ENCODE data around the gene DPEP2. TPM values are rescaled to one million over a fixed set of nuclear protein-coding genes. Genes with fewer than 3 reads are reported as not detected.

DPEP2 gene
- polyA plus RNA-seq, 6 donors from 2014 or later = 57.3 to 125 (median 75.1) TPM

- H3K4me1 Mint-ChIP-seq = peaks cover 27 to 53% (median 34%) of the 10 kb centered on the region in 3 donors
- H3K36me3 Mint-ChIP-seq = peaks cover 0 to 7% of the 10 kb centered on the region in 2 donors
- H3K4me3 Mint-ChIP-seq = peak overlapping the region in 7 of 8 donors; percentile 84 to 97 (median 92)
- no peaks in the 10 kb centered on the region for H3K27me3 Mint-ChIP-seq
- DNase-seq = no peak
- no peaks in the 10 kb centered on the region for H3K9me3 Mint-ChIP-seq
- no peak for ATAC-seq (ENCODE audit: low read depth in 2 of 2)
- H3K27ac Mint-ChIP-seq = peak overlapping the region in 2 of 6 donors; percentile 79 to 90
Observed at GRCh38 chr16:67966549-67967182, 32.6 kb downstream of the DPEP2 start.

- Mint-ChIP-seq H3K36me3 (peaks cover 0 to 7% of the 10 kb centered on the region in 2 donors), H3K9me3 (no peaks in the 10 kb centered on the region), H3K27ac (peak overlapping the region in 2 of 6 donors; percentile 62 to 92), H3K4me3 (peak overlapping the region in 2 of 8 donors; percentile 59 to 87), H3K4me1 (peaks cover 27 to 53% (median 34%) of the 10 kb centered on the region in 3 donors), H3K27me3 (no peaks in the 10 kb centered on the region)
- no peak for DNase-seq
- ATAC-seq (ENCODE audit: low read depth in 2 of 2) = no peak
Observed at GRCh38 chr16:67965668-67966548, 33.4 kb downstream of the DPEP2 start.

DNA sequence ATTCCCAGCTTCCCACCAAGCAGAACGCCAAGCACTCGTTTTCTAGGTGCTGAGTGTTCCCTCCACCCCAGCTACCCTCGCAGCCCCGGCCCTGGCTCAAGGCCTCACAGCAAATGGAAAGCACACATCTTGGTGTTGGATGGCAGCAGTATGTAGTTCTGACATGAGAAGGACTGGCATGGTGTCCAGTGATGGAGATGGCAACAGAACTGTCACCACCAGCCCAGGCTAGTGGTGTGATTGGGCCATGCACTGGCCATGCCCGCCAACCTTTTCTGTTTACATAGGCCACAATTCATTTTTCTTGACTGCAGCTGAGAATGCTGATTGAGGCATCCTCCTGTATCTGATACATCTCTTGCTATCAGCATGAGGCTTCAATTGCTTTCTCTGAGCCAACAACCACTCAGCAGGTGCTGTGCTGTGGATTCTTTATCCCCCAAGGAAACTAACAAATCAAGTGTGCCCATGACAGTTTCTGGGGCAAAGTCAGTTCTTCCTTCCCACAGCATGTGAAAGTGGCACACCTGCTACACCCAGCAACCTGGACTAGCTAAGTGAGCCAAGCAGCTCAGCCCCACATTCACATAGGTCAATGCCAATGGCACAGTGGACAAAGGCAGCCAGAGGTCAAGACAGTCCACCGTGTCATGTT is 34.7 kb downstream of the DPEP2 start:
- Mint-ChIP-seq H3K4me3 (peak overlapping the region in 2 of 8 donors; percentile 6 to 44), H3K27ac (no peak overlapping the region), H3K9me3 (no peaks in the 10 kb centered on the region), H3K27me3 (no peaks in the 10 kb centered on the region), H3K4me1 (peaks cover 24 to 49% (median 31%) of the 10 kb centered on the region in 3 donors), H3K36me3 (peaks cover 0 to 7% of the 10 kb centered on the region in 2 donors)
- DNase-seq = no peak
- ATAC-seq (ENCODE audit: low read depth in 2 of 2) = no peak

GRCh38 chr16:67963662-67964321 is 35.5 kb downstream of the DPEP2 start:
- Mint-ChIP-seq H3K27me3 (no peaks in the 10 kb centered on the region), H3K27ac (no peak overlapping the region), H3K4me3 (no peak overlapping the region), H3K4me1 (peaks cover 18 to 42% (median 27%) of the 10 kb centered on the region in 3 donors), H3K9me3 (no peaks in the 10 kb centered on the region), H3K36me3 (peaks cover 0 to 7% of the 10 kb centered on the region in 2 donors)
- ATAC-seq (ENCODE audit: low read depth in 2 of 2) (no peak), DNase-seq (no peak)

DNA sequence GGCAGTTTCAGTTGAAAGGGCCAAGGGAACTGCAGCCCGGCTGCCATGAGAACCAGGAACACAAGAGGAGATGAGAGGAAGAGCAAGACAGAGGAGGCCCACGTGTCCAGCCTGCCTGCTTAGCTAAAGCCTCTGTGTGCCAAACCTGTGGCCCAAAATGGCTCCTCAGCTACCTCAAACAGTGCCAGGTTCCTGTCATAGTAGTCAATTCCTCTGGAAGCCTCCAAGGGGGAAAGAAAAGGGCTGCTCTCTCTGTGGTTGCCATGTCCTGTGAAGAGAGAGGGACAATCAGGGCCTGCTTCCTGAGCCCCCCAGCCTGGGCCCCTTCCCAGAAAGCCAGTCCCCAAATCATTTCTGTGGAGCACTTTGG is 36.0 kb downstream of the DPEP2 start:
- DNase-seq (no peak), ATAC-seq (ENCODE audit: low read depth in 2 of 2) (no peak)
- no peaks in the 10 kb centered on the region for H3K27me3 Mint-ChIP-seq
- H3K36me3 Mint-ChIP-seq = peaks cover 0 to 7% of the 10 kb centered on the region in 2 donors
- H3K27ac Mint-ChIP-seq = peak overlapping the region in 1 of 6 donors; percentile 53
- no peaks in the 10 kb centered on the region for H3K9me3 Mint-ChIP-seq
- peaks cover 18 to 42% (median 27%) of the 10 kb centered on the region in 3 donors for H3K4me1 Mint-ChIP-seq
- H3K4me3 Mint-ChIP-seq = no peak overlapping the region

- Mint-ChIP-seq H3K27ac (peak overlapping the region in 1 of 6 donors; percentile 66), H3K36me3 (peaks cover 0 to 7% of the 10 kb centered on the region in 2 donors), H3K9me3 (no peaks in the 10 kb centered on the region), H3K4me3 (no peak overlapping the region), H3K27me3 (no peaks in the 10 kb centered on the region), H3K4me1 (peaks cover 9 to 33% (median 19%) of the 10 kb centered on the region in 3 donors)
- ATAC-seq (ENCODE audit: low read depth in 2 of 2) (no peak), DNase-seq (no peak)
Observed at GRCh38 chr16:67962135-67962534, 37.1 kb downstream of the DPEP2 start.

DNA sequence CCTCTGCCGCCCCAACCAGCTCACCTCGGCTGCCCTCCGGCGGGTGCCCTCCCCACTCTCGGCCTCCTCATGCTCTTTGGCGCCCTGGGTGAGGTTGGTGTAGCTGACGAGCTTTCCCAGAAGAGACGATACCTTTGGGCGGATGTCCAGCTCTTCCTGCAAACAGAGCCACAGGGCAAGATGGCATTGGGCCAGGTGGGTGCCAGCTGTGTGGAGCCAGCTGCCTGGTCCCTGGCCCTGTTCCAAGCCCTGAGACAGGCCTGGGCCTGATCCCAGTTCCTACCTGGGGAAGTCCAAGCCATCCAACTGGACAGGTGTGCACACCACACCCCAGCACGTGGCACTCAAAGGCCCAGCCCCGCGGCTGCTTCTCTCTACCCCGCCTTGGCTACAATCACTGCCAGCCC is 37.7 kb downstream of the DPEP2 start:
- H3K4me3 Mint-ChIP-seq = no peak overlapping the region
- no peak overlapping the region for H3K27ac Mint-ChIP-seq
- DNase-seq = no peak
- no peaks in the 10 kb centered on the region for H3K27me3 Mint-ChIP-seq
- peaks cover 7 to 31% (median 16%) of the 10 kb centered on the region in 3 donors for H3K4me1 Mint-ChIP-seq
- H3K9me3 Mint-ChIP-seq = no peaks in the 10 kb centered on the region
- no peak for ATAC-seq (ENCODE audit: low read depth in 2 of 2)
- peaks cover 0 to 7% of the 10 kb centered on the region in 2 donors for H3K36me3 Mint-ChIP-seq

- Mint-ChIP-seq H3K9me3 (no peaks in the 10 kb centered on the region), H3K4me3 (no peak overlapping the region), H3K27ac (peak overlapping the region in 1 of 6 donors; percentile 57), H3K36me3 (peaks cover 0 to 7% of the 10 kb centered on the region in 2 donors), H3K27me3 (no peaks in the 10 kb centered on the region), H3K4me1 (peaks cover 5 to 17% (median 6%) of the 10 kb centered on the region in 3 donors)
- no peak for DNase-seq
- no peak for ATAC-seq (ENCODE audit: low read depth in 2 of 2)
Observed at GRCh38 chr16:67959536-67960329, 39.6 kb downstream of the DPEP2 start.

- DNase-seq (no peak), ATAC-seq (ENCODE audit: low read depth in 2 of 2) (no peak)
- Mint-ChIP-seq H3K4me1 (peaks cover 0 to 6% (median 0%) of the 10 kb centered on the region in 3 donors), H3K4me3 (no peak overlapping the region), H3K36me3 (peaks cover 0 to 1% of the 10 kb centered on the region in 2 donors), H3K27me3 (no peaks in the 10 kb centered on the region), H3K9me3 (no peaks in the 10 kb centered on the region), H3K27ac (no peak overlapping the region)
Observed at GRCh38 chr16:67957622-67958021, 41.7 kb downstream of the DPEP2 start.

DNA sequence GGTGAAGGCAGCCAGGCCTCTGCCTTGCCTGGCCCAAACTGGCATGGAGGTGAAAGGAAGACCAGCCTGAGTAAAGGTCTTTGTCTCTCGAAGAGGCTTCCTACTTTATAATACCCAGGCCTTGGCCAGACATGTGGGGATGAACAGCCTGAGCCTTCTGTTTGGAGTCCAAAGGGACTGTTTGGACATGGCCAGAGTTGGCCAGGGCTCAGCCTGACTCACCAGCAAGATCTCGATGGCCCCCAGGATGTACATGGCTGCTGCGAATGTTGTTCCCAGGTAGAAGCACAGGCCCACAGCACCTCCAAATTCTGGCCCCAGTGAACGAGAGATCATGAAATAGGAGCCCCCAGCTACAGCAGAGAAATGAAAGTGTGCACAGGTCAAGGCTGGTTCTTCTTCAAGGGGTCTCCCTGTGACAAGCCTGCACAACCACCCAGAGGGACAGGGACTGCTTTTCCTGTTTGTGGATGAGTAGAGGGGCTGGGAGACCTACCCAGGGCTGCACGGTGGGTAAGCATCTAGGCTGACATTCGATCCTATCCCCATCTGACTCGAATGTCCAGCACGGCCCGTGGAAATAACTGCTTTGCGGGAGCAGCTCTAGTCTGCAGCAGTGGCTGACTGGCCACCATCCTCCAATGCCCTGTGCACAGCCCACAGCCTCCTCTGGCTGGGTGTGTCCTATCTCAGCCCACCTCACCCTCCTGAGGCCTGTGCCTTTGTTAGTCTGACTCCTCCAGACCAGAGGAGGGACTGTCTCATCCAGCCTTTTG is 44.7 kb downstream of the DPEP2 start:
- ATAC-seq (ENCODE audit: low read depth in 2 of 2) = no peak
- Mint-ChIP-seq H3K9me3 (no peaks in the 10 kb centered on the region), H3K27ac (peak overlapping the region in 2 of 6 donors; percentile 28 to 66), H3K4me3 (no peak overlapping the region), H3K27me3 (no peaks in the 10 kb centered on the region), H3K4me1 (no peaks in the 10 kb centered on the region), H3K36me3 (no peaks in the 10 kb centered on the region)
- no peak for DNase-seq

DNA sequence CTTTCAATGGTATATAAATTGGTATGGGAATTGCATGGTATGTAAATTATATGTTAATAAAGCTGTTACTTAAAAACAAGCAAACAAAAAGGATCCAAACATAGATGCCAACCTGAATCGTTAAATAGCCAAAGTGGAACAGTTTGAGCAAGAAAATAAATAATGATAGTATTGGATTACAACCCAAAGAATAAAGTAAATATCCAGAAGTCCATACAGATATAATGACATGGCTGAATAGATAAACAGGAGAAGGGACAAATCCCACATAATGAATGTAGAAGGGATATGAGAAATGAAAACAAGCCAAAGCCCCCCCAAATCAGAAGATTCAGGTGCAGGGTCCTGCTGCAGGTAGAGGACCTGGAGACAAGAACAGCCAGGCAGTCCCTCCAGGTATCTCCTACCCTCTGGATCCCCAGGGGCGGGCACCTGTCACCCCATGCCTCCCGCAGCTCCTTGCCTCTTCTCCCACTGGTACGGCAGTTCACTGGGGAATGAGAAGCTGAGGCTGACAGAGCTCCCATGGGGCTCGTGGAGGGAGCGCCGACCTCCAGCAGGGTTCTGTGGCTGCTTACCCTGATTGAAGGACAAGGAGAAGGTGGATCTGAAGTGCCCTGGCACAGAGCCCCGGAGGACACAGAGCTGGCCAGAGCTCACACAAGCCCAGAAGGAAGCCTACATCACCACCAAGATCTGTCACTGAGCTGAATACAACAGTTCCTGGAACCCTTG is 45.5 kb downstream of the DPEP2 start:
- Mint-ChIP-seq H3K27me3 (no peaks in the 10 kb centered on the region), H3K36me3 (no peaks in the 10 kb centered on the region), H3K27ac (peak overlapping the region in 1 of 6 donors; percentile 37), H3K4me3 (no peak overlapping the region), H3K4me1 (no peaks in the 10 kb centered on the region), H3K9me3 (no peaks in the 10 kb centered on the region)
- no peak for ATAC-seq (ENCODE audit: low read depth in 2 of 2)
- no peak for DNase-seq

Measured in naive B cell (primary cell).